ENCODE results near the gene PTGES2. TPM values are rescaled to one million over a fixed set of nuclear protein-coding genes. Genes with fewer than 3 reads are reported as not detected.
A peak's percentile ranks its signal among the peaks of the same experiment; 100 is the strongest.
"Not testable (repeated sequence)": the region's sequence is repeated elsewhere in the genome, so short reads cannot be mapped to it uniquely, and the experiment has no call there.

PTGES2 gene
- total RNA-seq, 4 donors from 2014 or later, result 54.2 to 118 (median 83.0) TPM

- Histone ChIP-seq H3K4me1 (peaks cover 18 to 34% (median 26%) of the 10 kb centered on the region in 3 donors), H3K27ac (no peak overlapping the region), H3K9me3 (no peaks in the 10 kb centered on the region), H3K4me3 (no peak overlapping the region), H3K36me3 (no peaks in the 10 kb centered on the region), H3K27me3 (no peaks in the 10 kb centered on the region)
- intact Hi-C loops (cut with DNase I), result no loop called here
- no peak for DNase-seq
- TF ChIP-seq CTCF (IDR thresholded peaks at IDR 0.05) (no peak), POLR2A (IDR thresholded peaks at IDR 0.05) (no peak)
- WGBS, 2 donors, result 90 to 92% methylated on average over 2 of the region's 3 CpGs
These were observed 14.1 kb upstream of the PTGES2 start for GRCh38 chr9:128141604-128142003.

GRCh38 chr9:128139621-128140020, 12.1 kb upstream of the PTGES2 start:
- Histone ChIP-seq H3K4me1 (peaks cover 4 to 14% (median 9%) of the 10 kb centered on the region in 3 donors), H3K27ac (no peak overlapping the region), H3K27me3 (no peaks in the 10 kb centered on the region), H3K36me3 (no peaks in the 10 kb centered on the region), H3K4me3 (no peak overlapping the region), H3K9me3 (no peaks in the 10 kb centered on the region)
- TF ChIP-seq POLR2A (IDR thresholded peaks at IDR 0.05) (no peak), CTCF (IDR thresholded peaks at IDR 0.05) (no peak)
- 67 to 86% methylated on average over 1 to 3 of the region's 16 CpGs for WGBS, 2 donors
- DNase-seq, result no peak
- intact Hi-C loops (cut with DNase I), result no loop called here

- no peak for DNase-seq
- 72 to 80% methylated on average over 1 to 2 of the region's 3 CpGs for WGBS, 2 donors
- H3K36me3 ChIP-seq, result no peaks in the 10 kb centered on the region
- H3K27me3 ChIP-seq, result no peaks in the 10 kb centered on the region
- no peak overlapping the region for H3K27ac ChIP-seq
- no peak for TF ChIP-seq POLR2A (IDR thresholded peaks at IDR 0.05)
- TF ChIP-seq CTCF (IDR thresholded peaks at IDR 0.05), result no peak
- no peaks in the 10 kb centered on the region for H3K9me3 ChIP-seq
- no peaks in the 10 kb centered on the region for H3K4me1 ChIP-seq
- H3K4me3 ChIP-seq, result no peak overlapping the region
- intact Hi-C loops (cut with DNase I), result no loop called here
These were observed 10.5 kb upstream of the PTGES2 start for GRCh38 chr9:128138001-128138400.

- H3K4me3 ChIP-seq, result no peak overlapping the region
- peak overlapping the region in 1 of 4 donors; percentile 28 for H3K27ac ChIP-seq
- H3K36me3 ChIP-seq, result no peaks in the 10 kb centered on the region
- H3K9me3 ChIP-seq, result no peaks in the 10 kb centered on the region
- TF ChIP-seq POLR2A (IDR thresholded peaks at IDR 0.05) (no peak), CTCF (IDR thresholded peaks at IDR 0.05) (no peak)
- WGBS, 2 donors, result 76 to 83% methylated on average over 13 to 14 of the region's 18 CpGs
- no peaks in the 10 kb centered on the region for H3K27me3 ChIP-seq
- intact Hi-C loops (cut with DNase I), result no loop called here
- no peak for DNase-seq
- H3K4me1 ChIP-seq, result no peaks in the 10 kb centered on the region
These were observed 9.6 kb upstream of the PTGES2 start for GRCh38 chr9:128136816-128137793.

GRCh38 chr9:128135561-128135960, 8.0 kb upstream of the PTGES2 start:
- H3K9me3 ChIP-seq; H3K4me3 ChIP-seq; H3K4me1 ChIP-seq; H3K36me3 ChIP-seq; intact Hi-C loops (cut with DNase I); H3K27me3 ChIP-seq; DNase-seq; H3K27ac ChIP-seq: not testable (repeated sequence)
- 59% methylated on average over 5 to 6 of the region's 8 CpGs for WGBS, 2 donors

- WGBS, 2 donors, result 30 to 56% methylated on average over 3 to 4 of the region's 8 CpGs
- H3K4me1 ChIP-seq, result peaks cover 7 to 17% (median 9%) of the 10 kb centered on the region in 3 donors
- intact Hi-C loops (cut with DNase I); DNase-seq; H3K27me3 ChIP-seq; H3K27ac ChIP-seq; H3K4me3 ChIP-seq; H3K36me3 ChIP-seq; H3K9me3 ChIP-seq: not testable (repeated sequence)
These were observed 4.6 kb upstream of the PTGES2 start for GRCh38 chr9:128132139-128132538.

- WGBS, 2 donors, result 29 to 75% methylated on average over 1 to 5 of the region's 8 CpGs
- intact Hi-C loops (cut with DNase I); H3K27me3 ChIP-seq; H3K4me3 ChIP-seq; H3K27ac ChIP-seq; H3K36me3 ChIP-seq; DNase-seq; H3K9me3 ChIP-seq: not testable (repeated sequence)
- H3K4me1 ChIP-seq, result peaks cover 11 to 25% (median 14%) of the 10 kb centered on the region in 3 donors
These were observed 3.8 kb upstream of the PTGES2 start for GRCh38 chr9:128131346-128131745.

GRCh38 chr9:128130651-128131050, 3.1 kb upstream of the PTGES2 start:
- H3K4me3 ChIP-seq; H3K27ac ChIP-seq; intact Hi-C loops (cut with DNase I); H3K36me3 ChIP-seq; H3K27me3 ChIP-seq; DNase-seq; H3K9me3 ChIP-seq: not testable (repeated sequence)
- WGBS, 2 donors, result 40 to 50% methylated on average over 2 to 3 of the region's 7 CpGs
- H3K4me1 ChIP-seq, result peaks cover 18 to 32% (median 21%) of the 10 kb centered on the region in 3 donors
